ENCODE data around the gene CYP2A6. TPM values are rescaled to one million over a fixed set of nuclear protein-coding genes. Genes with fewer than 3 reads are reported as not detected.
"Not testable (repeated sequence)": the region's sequence is repeated elsewhere in the genome, so short reads cannot be mapped to it uniquely, and the experiment has no call there.

The CYP2A6 gene
- total RNA-seq, 1 experiment from 2014 or later = not detected

DNA sequence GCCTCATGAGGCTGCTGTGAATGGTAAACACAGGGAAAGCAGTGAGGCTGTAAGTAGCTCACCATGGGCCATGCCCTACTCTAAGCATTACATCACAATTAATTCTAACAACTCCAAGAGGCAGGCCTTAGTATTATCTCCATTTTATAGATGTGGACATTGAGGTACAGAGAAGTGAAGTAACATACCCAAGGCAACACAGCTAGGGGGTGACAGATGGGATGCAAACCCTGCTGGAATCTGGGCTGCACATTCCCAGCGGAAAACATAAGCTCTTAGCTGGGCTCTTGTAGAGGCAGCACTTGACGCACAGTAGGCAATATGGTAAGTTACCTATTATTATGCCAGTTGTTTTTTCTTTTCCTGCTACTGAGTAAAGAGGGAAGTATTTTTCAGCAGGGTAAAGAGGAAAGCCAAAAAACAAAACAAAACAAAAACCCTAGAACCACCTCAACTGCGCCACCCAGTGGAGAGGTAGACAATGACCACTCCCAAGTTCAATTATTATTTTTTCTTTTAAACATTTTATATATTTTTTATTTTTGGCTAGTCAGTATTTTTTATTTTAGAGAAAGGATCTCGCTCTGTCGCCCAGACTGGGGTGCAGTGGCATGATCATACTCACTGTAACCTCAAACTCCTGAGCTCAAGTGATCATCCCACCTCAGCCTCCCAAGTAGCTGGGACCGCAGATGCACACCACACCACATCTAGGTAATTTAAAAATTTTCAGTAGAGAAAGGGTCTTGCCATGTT, 30.6 kb downstream of the CYP2A6 start:
- peak; percentile 77 for DNase-seq (ENCODE audit: low spot score)

DNA sequence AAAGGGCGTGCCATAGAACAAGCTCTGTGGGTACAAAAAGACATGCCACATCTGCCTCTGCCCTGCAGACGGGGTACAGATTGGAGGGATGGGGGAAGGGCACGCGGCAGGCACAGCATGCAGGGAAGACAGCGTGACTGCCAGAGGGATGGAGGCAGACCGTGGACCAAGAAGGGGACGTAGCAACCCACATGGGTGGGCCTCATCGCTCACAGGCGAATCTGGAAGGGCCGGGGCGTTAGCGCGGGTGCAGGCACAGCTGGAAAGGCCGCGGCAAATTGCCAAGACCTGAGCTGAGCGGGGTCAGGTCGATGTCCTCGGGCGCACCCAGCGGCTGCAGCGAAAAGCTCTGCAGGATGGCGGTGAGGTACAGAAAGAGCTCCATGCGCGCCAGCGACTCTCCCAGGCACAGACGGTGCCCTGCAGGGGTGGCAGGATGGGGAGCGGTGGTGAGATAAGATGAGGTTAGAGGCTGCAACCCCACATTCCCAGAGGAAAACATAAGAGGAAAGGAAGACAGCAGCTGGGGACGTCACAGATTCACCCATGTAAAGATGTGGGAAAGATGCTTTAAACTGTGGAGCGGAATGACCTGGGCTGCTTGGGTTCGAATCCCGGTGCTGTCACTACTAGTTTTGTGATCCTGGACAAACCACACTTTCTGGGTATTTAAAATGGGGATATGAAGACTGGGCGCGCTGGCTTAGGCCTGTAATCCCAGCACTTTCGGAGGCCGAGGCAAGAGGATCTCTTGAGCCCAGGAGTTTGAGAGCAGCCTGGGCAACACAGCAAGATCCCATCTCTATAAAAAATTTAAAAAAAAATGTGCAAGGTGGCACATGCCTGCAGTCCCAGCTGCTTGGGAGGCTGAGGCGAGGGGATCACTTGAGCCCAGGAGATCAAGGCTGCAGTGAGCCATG, 31.5 kb downstream of the CYP2A6 start:
- DNase-seq (ENCODE audit: low spot score) = peak; percentile 64

GRCh38 chr19:40815223-40815622, 35.0 kb downstream of the CYP2A6 start:
- no peak for DNase-seq (ENCODE audit: low spot score)

GRCh38 chr19:40813182-40813581, 37.1 kb downstream of the CYP2A6 start:
- DNase-seq (ENCODE audit: low spot score) = no peak

DNA sequence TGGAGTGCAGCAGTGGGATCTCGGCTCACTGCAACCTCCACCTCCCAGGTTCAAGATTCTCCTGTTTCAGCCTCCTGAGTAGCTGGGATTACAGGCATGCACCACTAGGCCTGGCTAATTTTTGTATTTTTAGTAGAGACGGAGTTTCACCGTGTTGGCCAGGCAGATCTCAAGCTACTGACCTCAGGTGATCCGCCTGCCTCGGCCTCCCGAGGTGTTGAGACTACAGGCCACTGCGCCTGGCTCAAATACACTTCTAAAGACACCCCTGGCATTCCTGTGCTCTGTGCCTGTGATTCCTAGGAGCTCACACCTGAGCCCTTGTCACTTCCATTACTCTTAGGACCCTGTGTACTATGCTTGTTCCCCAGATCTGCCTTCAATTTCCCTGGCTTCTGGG, 37.7 kb downstream of the CYP2A6 start:
- DNase-seq (ENCODE audit: low spot score) = not testable (repeated sequence)

- DNase-seq (ENCODE audit: low spot score) = no peak
These were observed 38.5 kb downstream of the CYP2A6 start for GRCh38 chr19:40811478-40812341.

GRCh38 chr19:40810649-40811408, 39.4 kb downstream of the CYP2A6 start:
- peak; percentile 97 for DNase-seq (ENCODE audit: low spot score)

GRCh38 chr19:40810160-40810559, 40.1 kb downstream of the CYP2A6 start:
- no peak for DNase-seq (ENCODE audit: low spot score)

DNA sequence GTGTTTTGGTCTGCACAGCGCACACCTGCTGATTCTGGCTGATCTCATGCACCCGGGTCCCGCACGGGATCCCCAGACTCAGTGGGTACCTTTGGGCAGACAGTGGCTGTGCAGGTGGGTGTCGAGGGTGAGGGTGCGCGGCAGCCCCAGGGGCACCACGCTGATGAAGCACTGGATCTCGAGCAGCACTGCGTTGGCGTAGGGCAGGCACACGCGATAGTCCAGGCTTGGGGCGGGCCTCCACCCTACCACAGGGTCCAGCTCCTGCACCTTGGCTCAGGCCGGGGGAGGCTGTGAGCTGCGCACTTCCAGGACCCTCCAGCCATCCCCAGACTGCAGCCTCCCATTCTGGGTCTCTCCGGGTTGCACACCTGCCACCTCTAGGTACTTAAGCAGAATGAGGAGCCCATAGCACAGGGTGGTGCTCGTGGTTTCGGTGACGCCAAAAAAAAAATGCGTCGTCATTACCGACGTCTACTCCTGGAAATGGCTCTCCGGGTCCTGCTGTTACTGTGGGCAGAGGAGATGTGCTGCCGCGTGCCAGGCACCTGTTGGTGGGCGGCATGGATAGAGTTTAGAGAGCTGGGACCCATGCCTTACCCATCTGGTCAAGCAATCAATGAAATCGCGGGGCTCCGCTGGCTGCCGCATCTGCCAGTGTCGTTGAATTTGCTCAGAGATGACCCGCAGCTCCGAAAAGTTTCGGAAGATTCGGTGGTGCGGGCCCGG, 40.7 kb downstream of the CYP2A6 start:
- DNase-seq (ENCODE audit: low spot score) = no peak

DNA sequence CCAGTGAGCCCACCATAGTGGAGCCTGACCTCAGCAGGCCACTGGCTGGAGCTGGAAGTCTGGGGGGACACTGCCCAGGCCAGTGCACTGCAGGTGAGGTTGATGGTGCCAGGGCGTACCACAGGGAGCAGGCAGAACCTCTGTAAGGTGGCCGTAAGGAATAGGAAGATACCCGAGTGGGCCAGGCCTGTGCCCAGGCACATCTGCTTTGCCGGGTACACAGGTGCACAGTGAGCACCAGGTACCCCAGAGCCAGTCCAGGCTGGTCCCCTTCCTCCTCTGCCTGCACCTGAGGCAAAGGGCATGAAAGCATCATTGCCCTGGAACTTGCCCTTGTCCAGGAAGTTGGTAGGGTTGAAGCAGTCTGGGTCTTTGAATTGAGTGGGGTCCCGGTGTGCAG, 41.8 kb downstream of the CYP2A6 start:
- DNase-seq (ENCODE audit: low spot score) = no peak

- no peak for DNase-seq (ENCODE audit: low spot score)
These were observed 42.3 kb downstream of the CYP2A6 start for GRCh38 chr19:40808021-40808325.

DNA sequence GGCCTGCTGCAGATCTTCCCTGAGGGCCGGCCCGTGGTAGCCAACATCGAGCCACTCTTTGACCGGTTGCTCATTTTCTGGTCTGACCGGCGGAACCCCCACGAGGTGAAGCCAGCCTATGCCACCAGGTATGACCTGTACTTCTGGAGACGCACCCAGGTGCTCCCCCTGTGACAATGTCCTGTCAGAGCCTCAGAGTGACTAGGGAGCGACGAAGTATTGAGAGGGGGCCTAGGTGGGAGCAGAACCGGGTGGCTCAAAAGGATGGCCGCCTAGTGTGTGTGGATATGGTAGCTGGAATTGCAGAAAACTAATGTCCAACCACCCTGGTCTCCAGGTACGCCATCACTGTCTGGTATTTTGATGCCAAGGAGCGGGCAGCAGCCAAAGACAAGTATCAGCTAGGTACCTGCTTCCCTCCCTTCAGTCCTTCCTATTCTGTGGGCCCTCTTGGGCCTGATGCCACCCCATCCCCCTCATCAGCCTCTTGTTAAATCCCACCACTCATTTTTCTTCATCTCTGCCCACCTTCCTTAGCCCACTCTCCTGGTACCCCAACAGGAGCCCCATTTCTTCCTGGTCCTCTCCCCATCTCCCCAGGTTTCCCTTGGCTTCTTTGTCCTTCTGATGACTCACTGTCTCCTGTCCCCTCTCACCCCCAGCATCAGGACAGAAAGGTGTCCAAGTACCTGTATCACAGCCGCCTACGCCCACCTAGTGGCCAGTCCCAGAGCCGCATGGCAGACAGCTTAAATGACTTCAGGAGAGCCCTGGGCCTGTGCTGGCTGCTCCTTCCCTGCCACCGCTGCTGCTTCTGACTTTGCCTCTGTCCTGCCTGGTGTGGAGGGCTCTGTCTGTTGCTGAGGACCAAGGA, 42.9 kb downstream of the CYP2A6 start:
- peak; percentile 87 for DNase-seq (ENCODE audit: low spot score)

DNA sequence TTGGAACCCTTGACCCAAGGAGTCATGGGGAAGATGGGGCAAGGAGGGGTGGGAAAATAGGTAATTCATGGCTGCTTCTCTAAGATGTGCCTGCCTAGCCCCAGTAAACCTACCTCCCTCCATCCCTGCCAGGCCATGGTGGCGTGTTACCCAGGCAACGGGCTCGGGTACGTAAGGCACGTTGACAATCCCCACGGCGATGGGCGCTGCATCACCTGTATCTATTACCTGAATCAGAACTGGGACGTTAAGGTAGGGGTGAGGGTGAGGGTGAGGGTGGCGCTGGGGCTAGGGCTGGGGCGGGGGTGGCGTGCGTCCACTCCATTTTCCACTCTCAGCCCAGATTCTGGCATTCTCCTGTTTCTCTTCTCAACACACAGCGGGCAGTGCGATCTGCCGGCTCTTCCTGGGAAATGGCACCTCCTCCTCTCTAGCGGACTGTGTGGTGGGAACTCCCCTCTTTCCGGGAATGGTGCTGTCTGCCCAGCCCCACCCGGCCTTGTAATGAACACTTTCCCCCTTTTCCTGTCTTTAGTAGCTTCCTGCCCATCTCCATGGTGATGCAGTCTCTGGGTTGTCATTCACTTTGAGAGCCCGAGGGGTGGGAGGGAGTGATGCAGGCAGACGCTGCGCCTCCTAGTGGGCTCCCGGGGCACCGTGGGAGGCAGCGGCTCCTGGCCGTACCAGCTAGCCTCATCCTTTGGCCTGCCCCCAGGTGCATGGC, 43.7 kb downstream of the CYP2A6 start:
- DNase-seq (ENCODE audit: low spot score) = peak; percentile 89

DNA sequence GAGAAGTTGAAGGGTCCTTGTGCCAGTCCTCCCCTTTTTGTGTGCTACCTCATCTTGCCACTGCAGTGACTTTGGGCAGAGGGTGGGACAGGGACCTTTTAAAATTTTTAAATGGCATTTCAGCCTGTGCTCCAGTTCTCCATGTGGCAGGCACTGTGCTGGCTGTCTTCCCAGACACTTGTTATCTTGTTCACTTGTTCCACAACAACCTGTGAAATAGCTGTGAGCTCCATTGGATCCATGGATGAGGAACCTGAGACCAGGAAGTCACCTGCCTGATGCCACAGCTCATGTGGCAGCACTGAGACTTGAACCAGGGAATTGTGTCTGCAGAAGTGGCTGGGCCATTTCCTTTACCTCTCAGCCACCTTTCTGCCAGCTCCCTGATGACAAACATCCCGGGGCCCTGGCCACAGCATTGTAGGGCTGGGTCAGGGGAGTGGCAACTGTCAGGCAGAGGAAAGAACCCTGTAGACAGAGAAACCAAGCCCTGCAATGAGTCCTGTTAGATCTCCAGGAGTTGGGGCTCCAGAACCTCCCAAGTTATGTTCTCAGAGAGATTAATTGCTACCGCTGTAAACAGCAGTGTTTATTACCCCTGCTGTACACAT, 44.9 kb downstream of the CYP2A6 start:
- no peak for DNase-seq (ENCODE audit: low spot score)

- peak; percentile 48 for DNase-seq (ENCODE audit: low spot score)
These were observed 45.4 kb downstream of the CYP2A6 start for GRCh38 chr19:40804783-40805242.

DNA sequence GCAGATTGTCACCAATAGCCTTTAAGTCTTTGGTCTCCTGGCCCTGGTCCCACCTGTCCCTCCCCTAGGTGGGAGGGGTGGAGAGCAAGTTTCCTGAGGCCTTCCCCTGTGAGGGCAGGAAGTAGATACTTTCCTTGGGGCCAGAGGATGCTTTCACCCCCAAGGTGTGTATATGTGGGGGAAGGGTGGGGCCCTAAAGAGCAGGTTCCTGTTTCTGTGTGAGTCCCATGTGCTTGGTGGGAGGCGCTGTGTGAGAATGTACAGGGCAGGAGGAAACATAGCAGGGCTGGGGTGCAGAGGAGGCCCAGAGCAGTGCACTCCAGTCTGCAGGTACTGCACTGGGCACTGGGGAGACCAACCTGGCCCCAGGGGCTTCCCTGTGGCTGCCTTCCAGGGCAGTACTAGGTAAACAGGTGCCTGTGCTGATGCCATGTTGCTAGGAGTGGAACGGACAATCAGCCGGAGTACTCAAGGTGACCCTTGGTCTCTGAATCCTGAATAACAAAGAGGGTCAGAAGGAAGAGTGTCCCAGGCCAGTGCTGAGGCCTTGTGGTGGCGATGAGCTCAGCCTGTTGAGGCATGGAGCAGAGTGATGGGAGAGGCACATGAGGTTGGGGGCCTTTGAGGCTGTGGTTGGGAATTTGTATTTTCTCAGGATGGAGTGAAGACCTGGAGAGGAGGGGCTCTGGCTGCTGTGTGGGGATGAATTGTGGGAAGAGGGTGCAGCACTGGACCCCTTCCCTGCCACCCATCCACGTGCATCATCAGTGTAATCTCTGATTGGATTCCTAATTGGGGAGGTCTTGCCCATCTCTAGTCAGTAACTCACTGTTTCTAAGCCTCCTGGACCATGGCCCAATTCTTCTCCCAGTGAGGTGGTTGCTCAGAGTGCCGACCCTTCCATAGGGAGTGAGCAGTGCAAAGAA, 46.1 kb downstream of the CYP2A6 start:
- DNase-seq (ENCODE audit: low spot score) = peak; percentile 80

Data from HT-29 (cell line).